Breast epithelium (tissue), 4 donors: ENCODE results near the gene IL20RB. TPM values are rescaled to one million over a fixed set of nuclear protein-coding genes. Genes with fewer than 3 reads are reported as not detected.

ENCODE experiments used
- DNase-seq, 2 donors: peaks; one replicate each; pipeline ENCODE4 v3.0.0-alpha.2; 2019; ENCODE audit warnings: low spot score in 2 of 2
- H3K27ac ChIP-seq, 2 donors: fragments of 200-600 bp; sonication (generic) in 1 of 2; one replicate each; pipeline ENCODE4 v1.5.1; 2016 to 2019; ENCODE audit warnings: mild to moderate bottlenecking in 1 of 2
- H3K27me3 ChIP-seq, 2 donors: fragments of 200-600 bp; sonication (generic) in 1 of 2; one replicate each; pipeline versions ENCODE4 v1.5.1 to v1.6.0; 2017 to 2019; ENCODE audit warnings: control low read depth in 1 of 2, mild to moderate bottlenecking in 1 of 2
- H3K36me3 ChIP-seq: fragments of 200-600 bp; one replicate; pipeline ENCODE4 v1.5.1; 2019
- H3K4me1 ChIP-seq, 2 donors: fragments of 200-600 bp; sonication (generic); one replicate each; pipeline ENCODE4 v1.5.1; 2016 to 2019; ENCODE audit warnings: control low read depth in 1 of 2
- H3K4me3 ChIP-seq, 3 donors: fragments of 200-600 bp; sonication (generic); 1 replicate in 2 of 3; 2 replicates in 1 of 3; pipeline ENCODE4 v1.5.1; 2016 to 2019; ENCODE audit warnings: mild to moderate bottlenecking in 3 of 3, moderate library complexity in 2 of 3
- H3K9me3 ChIP-seq, 2 donors: fragments of 200-600 bp; sonication (generic) in 1 of 2; one replicate each; pipeline ENCODE4 v1.5.1; 2016 to 2019; ENCODE audit warnings: control low read depth in 1 of 2
- CTCF ChIP-seq, 3 donors: fragments of 450-650 bp; IDR thresholded peaks; one replicate each; pipeline ENCODE4 v1.5.1; 2016 to 2017; ENCODE audit warnings: antibody characterized with exemption in 3 of 3, mild to moderate bottlenecking in 3 of 3, moderate library complexity in 3 of 3
- POLR2A ChIP-seq: fragments of 450-650 bp; IDR thresholded peaks from one replicate; pipeline ENCODE4 v1.6.1; 2016; ENCODE audit warnings: antibody characterized with exemption, mild to moderate bottlenecking, moderate library complexity
- POLR2AphosphoS5 ChIP-seq, 3 donors: sonication (generic); formaldehyde crosslinking; IDR thresholded peaks; one replicate each; pipeline ENCODE4 v1.6.1; 2017; ENCODE audit warnings: antibody characterized with exemption in 3 of 3
- intact Hi-C: fragments of 100-400 bp; cut with DNase I; formaldehyde crosslinking; loops from one replicate; pipeline ENCODE4 v1.15.1; 2023; ENCODE audit warnings: low total_unique reads
- total RNA-seq, 3 donors: library from RNA; depleted of rRNA; stranded (reverse); fragments of >200 nt; gene quantifications; one replicate each; pipeline ENCODE4 v1.1.0, GENCODE V29; 2016

The IL20RB gene
- total RNA-seq, 3 donors from 2014 or later = 1.6 to 2.2 (median 1.6) TPM

GRCh38 chr3:137041251-137041650, 83.5 kb downstream of the IL20RB start:
- no peak for DNase-seq
- H3K36me3 ChIP-seq = no peaks in the 10 kb centered on the region
- H3K27me3 ChIP-seq = no peaks in the 10 kb centered on the region
- intact Hi-C loops = no loop called here
- H3K27ac ChIP-seq = no peak overlapping the region
- no peaks in the 10 kb centered on the region for H3K4me1 ChIP-seq
- TF ChIP-seq POLR2AphosphoS5 (IDR thresholded peaks at IDR 0.05) (no peak), CTCF (IDR thresholded peaks at IDR 0.05) (no peak), POLR2A (no peak)
- no peaks in the 10 kb centered on the region for H3K9me3 ChIP-seq
- no peak overlapping the region for H3K4me3 ChIP-seq

DNA sequence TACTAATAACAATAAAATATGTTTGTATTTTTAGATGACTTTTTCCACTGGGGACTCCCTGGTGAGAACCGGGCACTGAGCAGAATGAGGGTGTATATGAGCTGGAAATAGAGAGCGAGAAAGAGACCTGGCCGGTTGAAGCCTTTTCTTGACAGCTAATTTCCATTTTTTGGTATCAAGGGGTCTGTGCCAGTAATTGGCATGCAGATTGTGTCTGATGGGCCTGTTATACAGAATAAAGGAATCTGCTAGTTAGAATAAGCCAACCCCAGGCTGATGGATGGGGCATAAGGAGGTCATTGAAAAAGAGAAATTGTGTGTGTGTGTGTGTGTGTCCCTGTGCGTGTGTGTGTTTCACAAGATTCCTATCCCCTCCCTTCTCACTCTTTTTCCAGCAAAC, 83.9 kb downstream of the IL20RB start:
- Histone ChIP-seq H3K27me3 (no peaks in the 10 kb centered on the region), H3K36me3 (no peaks in the 10 kb centered on the region), H3K9me3 (no peaks in the 10 kb centered on the region), H3K27ac (no peak overlapping the region), H3K4me1 (no peaks in the 10 kb centered on the region), H3K4me3 (no peak overlapping the region)
- DNase-seq = no peak
- intact Hi-C loops = no loop called here
- TF ChIP-seq CTCF (IDR thresholded peaks at IDR 0.05) (no peak), POLR2AphosphoS5 (IDR thresholded peaks at IDR 0.05) (no peak), POLR2A (no peak)

- DNase-seq = no peak
- no peak overlapping the region for H3K27ac ChIP-seq
- H3K9me3 ChIP-seq = no peaks in the 10 kb centered on the region
- no peaks in the 10 kb centered on the region for H3K36me3 ChIP-seq
- H3K4me1 ChIP-seq = no peaks in the 10 kb centered on the region
- intact Hi-C loops = no loop called here
- TF ChIP-seq POLR2AphosphoS5 (IDR thresholded peaks at IDR 0.05) (no peak), POLR2A (no peak), CTCF (IDR thresholded peaks at IDR 0.05) (no peak)
- H3K27me3 ChIP-seq = no peaks in the 10 kb centered on the region
- H3K4me3 ChIP-seq = no peak overlapping the region
Observed at GRCh38 chr3:137046747-137047146, 89.0 kb downstream of the IL20RB start.

DNA sequence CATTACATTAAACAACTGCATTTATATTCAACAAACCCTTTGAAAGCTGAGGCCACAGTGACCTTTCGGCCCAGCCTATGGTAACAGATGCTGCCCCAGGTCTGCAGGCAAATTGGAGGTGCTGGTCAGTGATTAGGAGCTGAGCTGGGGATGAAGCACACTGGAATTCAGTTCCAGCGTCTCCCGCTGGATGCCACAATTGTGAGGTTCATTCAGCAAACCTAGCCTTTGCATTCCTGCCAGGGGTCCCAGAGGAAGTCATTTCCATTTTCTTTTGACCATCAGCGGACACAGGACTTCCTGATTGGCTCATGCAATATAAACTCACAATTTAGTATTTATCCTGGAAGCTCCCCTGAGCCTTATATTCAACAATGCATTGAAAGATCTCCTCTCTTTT, 89.5 kb downstream of the IL20RB start:
- TF ChIP-seq POLR2AphosphoS5 (IDR thresholded peaks at IDR 0.05) (no peak), POLR2A (no peak), CTCF (IDR thresholded peaks at IDR 0.05) (no peak)
- Histone ChIP-seq H3K27ac (no peak overlapping the region), H3K4me1 (no peaks in the 10 kb centered on the region), H3K36me3 (no peaks in the 10 kb centered on the region), H3K27me3 (no peaks in the 10 kb centered on the region), H3K4me3 (no peak overlapping the region), H3K9me3 (no peaks in the 10 kb centered on the region)
- DNase-seq = no peak
- intact Hi-C loops = no loop called here

DNA sequence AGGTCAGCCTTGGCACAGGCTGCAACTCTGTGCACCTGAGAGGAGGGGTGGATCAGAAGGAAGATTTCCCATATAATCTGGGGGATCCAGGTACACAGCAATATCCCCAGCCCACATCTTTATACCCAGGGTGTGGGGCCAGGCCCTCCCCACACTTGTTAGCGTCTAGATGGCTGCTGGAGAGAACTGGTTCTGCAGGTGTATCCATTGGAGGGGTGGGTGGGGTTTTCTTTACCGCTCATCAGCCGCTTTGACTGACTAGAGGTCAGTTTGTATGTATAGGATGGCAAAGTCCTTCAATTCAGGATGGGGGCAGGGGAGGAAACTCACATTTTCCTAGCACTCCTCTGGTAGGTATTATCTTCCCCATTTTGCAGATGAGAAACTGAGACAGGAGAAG, 92.5 kb downstream of the IL20RB start:
- Histone ChIP-seq H3K36me3 (no peaks in the 10 kb centered on the region), H3K9me3 (no peaks in the 10 kb centered on the region), H3K27me3 (no peaks in the 10 kb centered on the region), H3K4me1 (no peaks in the 10 kb centered on the region), H3K4me3 (no peak overlapping the region), H3K27ac (no peak overlapping the region)
- intact Hi-C loops = no loop called here
- no peak for TF ChIP-seq POLR2A
- no peak for TF ChIP-seq CTCF (IDR thresholded peaks at IDR 0.05)
- TF ChIP-seq POLR2AphosphoS5 (IDR thresholded peaks at IDR 0.05) = no peak
- DNase-seq = no peak
